K562 (cell line): ENCODE data around the gene TNIK. TPM values are rescaled to one million over a fixed set of nuclear protein-coding genes. Genes with fewer than 3 reads are reported as not detected.

ENCODE experiments used
- ATAC-seq: fragments of 200-7000 bp; cut with Tn5 transposase; 3 replicates; pipeline ENCODE4 v1.9.1; 2020; ENCODE audit warnings: moderate library complexity
- BruUV-seq: library from RNA; stranded (reverse); fragments of 400-500 nt; replicated peaks from 2 replicates; lab custom pipeline; 2021; lab: Mats Ljungman, UMichigan
- CTCF ChIA-PET: fragments of 300-600 bp; formaldehyde crosslinking; extraction: SDS; loops from one replicate; lab custom pipeline; 2021; ENCODE audit warnings: low intra/inter-chr PET ratio; lab: Yijun Ruan, JAX
- POLR2A ChIA-PET: fragments of 300-600, 350-650 bp; sonication (Branson Sonifier 250); formaldehyde crosslinking; extraction: SDS; loops from one replicate; lab custom pipeline; 2021; ENCODE audit warnings: antibody characterized with exemption, inconsistent platforms; lab: Yijun Ruan, JAX
- DNase-seq, 4 experiments: peaks; one replicate each; pipeline versions ENCODE4 v3.0.0 to v3.0.0-alpha.2; 2011 to 2018; ENCODE audit warnings: low spot score in 3 of 4, mixed read lengths in 3 of 4; ENCODE audit errors: extremely low read depth in 1 of 4
- FAIRE-seq: peaks from 2 replicates; lab custom pipeline; 2011; peaks lifted over from hg19 to GRCh38; lab: Jason Lieb, UNC
- H2AFZ ChIP-seq: 2 replicates; pipeline ENCODE4 v1.6.0; 2011; ENCODE audit warnings: low read depth, low read length, control low read depth, inconsistent platforms
- H3K27ac ChIP-seq: fragments of 200-600 bp; 3 replicates; pipeline ENCODE4 v1.8.0; 2011; ENCODE audit warnings: low read depth, mild to moderate bottlenecking, control low read depth, inconsistent platforms, low read length, moderate library complexity, mixed read lengths; ENCODE audit errors: extremely low read depth
- H3K27me3 ChIP-seq, 2 experiments: fragments of 300-600 bp in 1 of 2; 2 replicates in 1 of 2; 3 replicates in 1 of 2; pipeline versions ENCODE4 v1.6.0 to v1.8.0; 2011; ENCODE audit warnings: inconsistent platforms in 2 of 2, low read length in 2 of 2, mild to moderate bottlenecking in 1 of 2, mixed read lengths in 1 of 2, moderate library complexity in 1 of 2; ENCODE audit not compliant: control insufficient read depth in 2 of 2, insufficient read depth in 2 of 2
- H3K36me3 ChIP-seq: fragments of 300-600 bp; 3 replicates; pipeline ENCODE4 v1.8.0; 2011; ENCODE audit warnings: mild to moderate bottlenecking, low read length, inconsistent platforms; ENCODE audit not compliant: control insufficient read depth, insufficient read depth
- H3K4me1 ChIP-seq, 2 experiments: fragments of 200-600 bp in 1 of 2; replicated peaks in 1 of 2; 2 replicates in 1 of 2; 3 replicates in 1 of 2; pipeline versions ENCODE4 v1.5.1 to v1.8.0; 2011; ENCODE audit warnings: inconsistent platforms in 2 of 2, low read length in 2 of 2, mild to moderate bottlenecking in 1 of 2, mixed read lengths in 1 of 2, moderate library complexity in 1 of 2; ENCODE audit not compliant: control insufficient read depth in 2 of 2, insufficient read depth in 2 of 2
- H3K4me2 ChIP-seq: 2 replicates; pipeline ENCODE4 v1.6.1; 2011; ENCODE audit warnings: low read length, control low read depth, inconsistent platforms, mixed read lengths; ENCODE audit not compliant: insufficient read depth
- H3K4me3 ChIP-seq: fragments of 200-600 bp; sonication (generic), shearing (Covaris generic); 2 replicates; pipeline ENCODE4 v1.5.1; 2016; ENCODE audit warnings: control low read depth, inconsistent platforms
- H3K79me2 ChIP-seq: fragments of 200-600 bp; 3 replicates; pipeline ENCODE4 v1.8.0; 2011; ENCODE audit warnings: low read length, inconsistent platforms; ENCODE audit not compliant: control insufficient read depth, insufficient read depth
- H3K9ac ChIP-seq, 2 experiments: 2 replicates each; pipeline versions ENCODE4 v1.6.0 to v1.6.1; 2011; ENCODE audit warnings: low read depth in 2 of 2, low read length in 2 of 2, control low read depth in 1 of 2, inconsistent platforms in 1 of 2, mild to moderate bottlenecking in 1 of 2, mixed read lengths in 1 of 2; ENCODE audit not compliant: insufficient read depth in 1 of 2
- H3K9me1 ChIP-seq: one replicate; pipeline ENCODE4 v1.6.0; 2011; ENCODE audit warnings: inconsistent platforms, mild to moderate bottlenecking, low read length, moderate library complexity; ENCODE audit not compliant: control insufficient read depth, insufficient read depth
- H3K9me3 ChIP-seq: replicated peaks from 2 replicates; pipeline ENCODE4 v1.5.1; 2011; ENCODE audit warnings: low read depth, low read length, inconsistent platforms; ENCODE audit not compliant: control insufficient read depth, insufficient read depth
- H4K20me1 ChIP-seq: replicated peaks from 2 replicates; pipeline ENCODE4 v1.6.1; 2011; ENCODE audit warnings: low read length, inconsistent platforms, mixed read lengths; ENCODE audit not compliant: control insufficient read depth, insufficient read depth
- ARID1B ChIP-seq: fragments of 450-650 bp; IDR thresholded peaks from 2 replicates; pipeline ENCODE4 v1.6.1; 2016; ENCODE audit warnings: antibody characterized with exemption, mild to moderate bottlenecking, inconsistent platforms
- ELF4 ChIP-seq: fragments of 450-650 bp; formaldehyde crosslinking; IDR thresholded peaks from 2 replicates; pipeline ENCODE4 v1.4.0; 2022; ENCODE audit warnings: missing genetic modification characterization
- ETV6 ChIP-seq, 3 experiments: fragments of 150-350 bp in 1 of 3; sonication (generic) in 1 of 3; formaldehyde crosslinking in 1 of 3; IDR thresholded peaks; 2 replicates each; pipeline versions ENCODE4 v1.6.1 to v1.8.0; 2014 to 2022; ENCODE audit warnings: borderline replicate concordance in 2 of 3, low read depth in 2 of 3, antibody characterized with exemption in 1 of 3, low read length in 1 of 3, mild to moderate bottlenecking in 1 of 3, missing genetic modification reagents in 1 of 3
- HDGF ChIP-seq: fragments of 450-650 bp; IDR thresholded peaks from 2 replicates; pipeline ENCODE4 v1.6.1; 2016
- MTA2 ChIP-seq: fragments of 450-650 bp; IDR thresholded peaks from 2 replicates; pipeline ENCODE4 v1.6.1; 2016; ENCODE audit warnings: low read depth
- RBFOX2 ChIP-seq: fragments of 200-400 bp; formaldehyde crosslinking; IDR thresholded peaks from 2 replicates; pipeline ENCODE4 v1.6.1; 2017; ENCODE audit warnings: low read depth, mild to moderate bottlenecking, low read length, moderate library complexity
- SIRT6 ChIP-seq: IDR thresholded peaks from one replicate; pipeline ENCODE4 v1.6.1; 2012; ENCODE audit warnings: low read depth, mild to moderate bottlenecking, control low read depth, inconsistent platforms, low read length, moderate library complexity
- ZFP1 ChIP-seq: fragments of 450-650 bp; formaldehyde crosslinking; IDR thresholded peaks from 2 replicates; pipeline ENCODE4 v1.4.0; 2020; ENCODE audit warnings: mild to moderate bottlenecking, mixed read lengths
- ZNF449 ChIP-seq: fragments of 250-450 bp; sonication (Bioruptor Pico); IDR thresholded peaks from 2 replicates; pipeline ENCODE4 v1.8.0; 2022; ENCODE audit warnings: moderate library complexity, mild to moderate bottlenecking, inconsistent platforms
- in situ Hi-C: fragments of 300-500 bp; cut with MboI; formaldehyde crosslinking; loops from 4 replicates; pipeline ENCODE4 v1.15.0; 2018; ENCODE audit warnings: inconsistent platforms, mixed read lengths
- intact Hi-C: fragments of 100-400 bp; cut with micrococcal nuclease; formaldehyde crosslinking; loops from 2 replicates; pipeline ENCODE4 v1.14.2; 2022
- polyA plus RNA-seq, 8 experiments: library from polyadenylated mRNA; depleted of rRNA in 4 of 8; stranded (reverse) in 5 of 8; unstranded in 3 of 8; fragments of >200 nt; fragmentation: Nextera tagmentation in 2 of 8; fragmentation: Illumina TruSeq in 1 of 8; extraction: Ambion mirVana in 2 of 8; extraction: Trizol in 1 of 8; gene quantifications; 2 replicates each; pipeline versions ENCODE4 v1.2.1 to v1.2.3, GENCODE V29; 2011 to 2014; ENCODE audit warnings: inconsistent platforms in 1 of 8, missing spikeins in 1 of 8
- total RNA-seq, 7 experiments: library from RNA; depleted of rRNA in 6 of 7; stranded (reverse); fragments of >200 nt in 6 of 7; fragmentation: Illumina TruSeq in 2 of 7; extraction: Trizol in 2 of 7; gene quantifications; 2 replicates each; pipeline versions ENCODE4 v1.2.1 to v1.2.3, GENCODE V29; 2011 to 2021; ENCODE audit warnings: low replicate concordance in 1 of 7

TNIK gene
- total and polyA plus RNA-seq, 9 of the 15 experiments (the other 6 are each of a cell fraction or from before 2014, with no cell fraction given) = 6.6 to 39.0 (median 24.7) TPM

- no peaks in the 10 kb centered on the region for H3K9me1 ChIP-seq
- no peak for ATAC-seq
- FAIRE-seq = no peak
- no peak for DNase-seq
- POLR2A ChIA-PET = no interaction called here
- H3K4me2 ChIP-seq = no peak overlapping the region
- TF ChIP-seq ETV6 (IDR thresholded peaks at IDR 0.05; ENCODE audit: borderline replicate concordance in 1 of 2, low read depth in 2 of 2, low read length in 1 of 2) (no peak), ETV6 (CRISPR knock-in tag; IDR thresholded peaks at IDR 0.05; ENCODE audit: borderline replicate concordance) (no peak), MTA2 (no peak), RBFOX2 (no peak), ZNF449 (no peak), ZFP1 (CRISPR knock-in tag) (no peak), ELF4 (CRISPR knock-in tag) (no peak), HDGF (no peak), ARID1B (no peak), SIRT6 (no peak)
- no peaks in the 10 kb centered on the region for H3K27me3 ChIP-seq
- no peaks in the 10 kb centered on the region for H3K9me3 ChIP-seq
- no peaks in the 10 kb centered on the region for H4K20me1 ChIP-seq
- in situ Hi-C loops = no loop called here
- no peak overlapping the region for H3K27ac ChIP-seq
- H3K79me2 ChIP-seq = no peaks in the 10 kb centered on the region; the same call in 2 of the 3 replicates
- H3K4me1 ChIP-seq = no peaks in the 10 kb centered on the region
- intact Hi-C loops = no loop called here
- no peak overlapping the region for H3K4me3 ChIP-seq
- CTCF ChIA-PET = no interaction called here
- no peak overlapping the region for H3K9ac ChIP-seq
- H3K36me3 ChIP-seq = no peaks in the 10 kb centered on the region
- no TSS peak for BruUV-seq
- H2AFZ ChIP-seq = no peak overlapping the region
Measured at GRCh38 chr3:171219258-171219657, 240.9 kb downstream of the TNIK start.
